ENCODE data around the gene DHX9.
"Not testable (repeated sequence)": the region's sequence is repeated elsewhere in the genome, so short reads cannot be mapped to it uniquely, and the experiment has no call there.

The DHX9 gene

DNA sequence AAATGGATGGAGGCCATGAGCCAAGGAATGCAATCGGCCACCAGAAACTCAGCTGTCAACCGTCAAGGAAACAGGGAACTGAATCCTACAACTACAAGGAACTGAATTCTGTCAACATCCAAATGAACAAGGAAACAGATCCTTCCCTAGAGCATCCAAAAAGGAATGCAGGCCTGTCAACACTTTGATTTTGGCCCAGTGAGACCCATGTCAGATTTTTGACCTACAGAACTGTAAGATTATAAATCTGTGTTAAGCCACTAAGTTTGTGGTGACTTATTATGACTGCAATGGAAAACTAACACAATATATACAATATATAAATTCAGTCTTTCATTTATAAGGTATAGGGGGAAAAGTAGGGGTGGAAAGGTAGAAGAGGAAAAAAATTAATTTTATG, 58.5 kb downstream of the DHX9 start:
- no peak for DNase-seq

DNA sequence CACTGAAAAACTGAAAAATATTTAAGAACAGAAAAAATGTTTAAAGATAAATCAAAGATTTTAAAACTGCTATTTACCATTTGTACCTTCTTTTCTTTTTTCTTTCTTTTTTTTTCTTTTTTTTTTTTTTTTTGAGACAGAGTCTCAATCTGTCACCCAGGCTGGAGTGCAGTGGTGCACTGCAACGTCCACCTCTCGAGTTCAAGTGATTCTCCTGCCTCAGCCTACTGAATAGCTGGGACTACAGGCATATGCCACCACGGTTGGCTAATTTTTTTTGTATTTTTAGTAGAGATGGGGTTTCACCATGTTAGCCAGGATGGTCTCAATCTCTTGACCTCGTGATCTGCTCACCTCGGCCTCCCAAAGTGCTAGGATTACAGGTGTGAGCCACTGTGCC, 62.8 kb downstream of the DHX9 start:
- DNase-seq, result not testable (repeated sequence)

DNA sequence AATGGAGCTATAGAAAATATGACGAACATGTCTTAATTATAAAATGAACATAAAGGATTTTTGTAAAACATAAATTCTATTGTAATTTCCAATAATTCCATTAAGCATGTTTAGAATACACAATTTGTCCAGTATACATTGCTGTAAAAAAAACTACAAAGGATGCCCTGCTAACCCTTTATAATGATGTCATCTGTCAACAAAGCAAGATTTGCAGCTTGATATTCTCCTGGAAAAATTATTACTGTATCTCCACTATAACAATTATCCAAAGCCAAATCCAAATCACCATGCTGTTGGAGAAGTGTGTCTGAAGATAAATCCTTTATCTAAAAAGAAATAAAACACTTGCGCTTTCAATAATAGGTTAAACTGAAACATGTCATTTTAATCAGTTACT, 66.2 kb downstream of the DHX9 start:
- DNase-seq, result no peak

DNA sequence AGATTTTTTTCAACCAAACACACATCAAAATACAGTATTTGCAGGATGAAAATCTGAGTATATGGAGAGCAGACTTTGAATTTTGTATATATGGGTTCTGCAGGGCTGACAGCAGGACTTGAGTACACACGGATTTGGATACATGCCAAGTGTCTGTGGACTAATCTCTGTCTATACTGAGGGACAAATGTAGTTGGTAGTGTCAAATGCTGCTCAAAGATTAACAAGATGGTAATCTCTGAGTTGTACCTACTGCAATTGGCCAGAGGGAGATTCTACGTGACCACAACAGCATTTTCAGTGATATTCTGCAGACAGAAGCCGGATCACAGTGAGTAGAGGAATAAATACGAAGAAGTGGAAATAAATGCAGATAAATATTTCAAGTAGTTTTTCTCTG, 70.4 kb downstream of the DHX9 start:
- no peak for DNase-seq

DNA sequence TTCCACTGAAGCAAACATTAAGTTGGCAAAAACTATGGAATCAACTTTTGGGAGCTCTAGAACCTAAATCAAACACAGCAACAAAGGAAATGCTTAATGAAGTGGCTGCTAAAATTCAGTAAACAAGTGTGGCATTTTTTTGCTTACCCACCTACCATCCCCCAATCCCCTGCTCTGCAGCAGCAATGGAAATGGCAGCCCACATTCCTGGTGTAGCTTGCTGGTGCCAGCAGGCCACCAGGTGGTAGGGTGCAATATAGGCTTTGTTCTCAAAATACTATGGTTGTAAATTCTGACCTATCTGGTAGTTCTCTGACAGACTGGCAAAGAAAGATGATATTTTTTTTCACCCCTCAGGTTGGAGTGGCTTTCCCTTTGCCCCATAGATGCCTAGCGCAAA, 71.0 kb downstream of the DHX9 start:
- DNase-seq, result no peak

DNA sequence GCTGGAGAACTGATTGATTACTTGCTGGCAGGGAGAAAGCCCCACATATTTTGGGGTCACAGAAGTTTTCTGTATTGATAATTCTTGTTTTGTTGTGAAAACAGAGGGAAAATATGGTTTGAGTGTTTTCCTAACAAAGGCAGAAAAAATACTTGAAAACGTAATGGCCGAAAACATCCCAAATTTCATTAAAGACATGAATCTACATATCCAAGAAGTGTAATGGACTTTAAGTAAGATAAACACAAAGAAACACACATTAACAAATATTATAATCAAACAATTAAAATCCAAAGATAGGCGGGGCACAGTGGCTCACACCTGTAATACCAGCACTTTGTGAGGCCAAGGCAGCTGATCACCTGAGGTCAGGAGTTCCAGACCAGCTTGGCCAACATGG, 74.3 kb downstream of the DHX9 start:
- DNase-seq, result no peak

DNA sequence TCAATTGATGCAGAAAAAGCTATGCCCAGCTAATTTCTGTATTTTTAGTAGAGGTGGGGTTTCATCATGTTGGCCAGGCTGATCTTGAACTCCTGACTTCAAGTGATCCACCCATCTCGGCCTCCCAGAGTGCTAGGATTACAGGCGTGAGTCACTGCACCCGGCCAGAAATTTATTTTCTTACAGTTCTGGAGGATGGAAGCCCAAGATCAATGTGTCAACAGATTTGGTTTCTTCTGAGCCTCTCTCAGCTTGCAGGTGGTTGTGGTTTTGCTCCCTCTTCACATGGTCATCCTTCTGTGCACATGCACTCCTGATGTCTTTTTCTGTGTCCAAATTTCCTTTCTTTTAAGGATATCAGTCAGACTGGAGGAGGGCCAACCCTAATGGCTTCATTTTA, 78.2 kb downstream of the DHX9 start:
- DNase-seq, result no peak

DNA sequence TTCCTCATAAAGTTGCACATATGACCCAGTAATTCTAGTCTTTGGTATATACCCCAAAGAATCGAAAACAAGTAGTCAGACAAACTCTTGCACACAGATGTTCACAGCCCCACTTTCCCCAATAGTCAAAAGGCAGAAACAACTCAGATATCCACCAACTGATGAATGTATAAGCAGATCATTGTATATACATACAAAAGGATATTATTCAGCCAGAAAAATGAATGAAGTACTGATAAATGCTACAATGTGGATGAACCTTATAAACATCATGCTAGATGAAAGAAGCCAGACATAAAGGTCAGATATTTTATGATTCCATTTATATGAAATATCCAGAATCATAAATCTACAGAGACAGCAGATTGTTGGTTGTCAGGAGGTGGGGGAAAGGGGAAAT, 86.5 kb downstream of the DHX9 start:
- DNase-seq, result no peak

DNA sequence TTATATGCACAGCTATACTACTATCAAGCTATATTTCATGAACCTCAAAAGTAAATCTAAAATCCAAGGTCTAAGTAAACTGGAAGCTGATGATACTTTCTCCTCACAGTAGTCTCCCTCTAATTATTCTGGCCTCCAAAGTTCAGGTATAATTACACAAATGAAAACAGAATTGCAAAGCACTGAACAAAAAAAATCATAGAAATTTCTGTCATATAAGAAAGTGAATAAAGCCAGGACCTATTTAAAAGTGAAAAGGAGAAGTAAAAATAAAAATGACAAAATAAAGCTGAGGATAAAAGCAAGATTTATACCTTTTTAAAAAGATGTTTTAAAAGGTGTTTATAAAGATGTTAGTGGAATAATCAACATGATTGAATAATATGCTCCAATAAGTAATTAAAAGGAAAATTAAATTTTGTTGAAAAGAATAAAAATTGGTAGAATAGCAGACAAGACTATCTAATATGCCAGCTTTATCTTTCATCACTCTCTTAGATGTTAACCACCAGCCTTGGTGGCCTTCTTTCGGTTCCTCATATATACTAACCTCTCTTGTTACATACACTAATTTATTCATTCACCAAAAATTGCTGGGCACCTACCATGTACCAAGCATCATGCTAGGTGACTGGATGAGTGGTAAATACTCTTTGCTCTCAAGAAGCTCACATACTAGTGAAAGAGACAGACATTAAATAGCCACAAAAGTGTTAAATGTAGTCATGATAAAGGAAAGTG, 88.7 kb downstream of the DHX9 start:
- DNase-seq, result no peak

DNA sequence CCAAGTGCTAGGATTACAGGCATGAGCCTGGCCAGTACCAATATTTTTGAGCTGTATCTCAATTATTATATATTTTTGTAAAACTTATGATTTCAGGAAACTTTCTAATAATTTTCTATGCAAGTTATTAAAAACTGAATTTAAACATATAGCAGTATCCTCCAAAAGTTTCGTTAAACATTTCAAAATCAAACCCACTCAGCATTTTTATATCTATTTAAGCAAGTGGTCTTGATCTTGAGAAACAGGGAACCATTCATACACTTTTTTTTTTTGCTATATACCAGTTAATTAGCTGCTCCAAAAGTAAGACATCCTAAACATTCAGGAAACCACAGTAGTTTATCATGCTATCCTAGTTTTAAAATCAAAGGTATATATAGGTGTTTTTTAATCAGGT, 91.8 kb downstream of the DHX9 start:
- no peak for DNase-seq

DNA sequence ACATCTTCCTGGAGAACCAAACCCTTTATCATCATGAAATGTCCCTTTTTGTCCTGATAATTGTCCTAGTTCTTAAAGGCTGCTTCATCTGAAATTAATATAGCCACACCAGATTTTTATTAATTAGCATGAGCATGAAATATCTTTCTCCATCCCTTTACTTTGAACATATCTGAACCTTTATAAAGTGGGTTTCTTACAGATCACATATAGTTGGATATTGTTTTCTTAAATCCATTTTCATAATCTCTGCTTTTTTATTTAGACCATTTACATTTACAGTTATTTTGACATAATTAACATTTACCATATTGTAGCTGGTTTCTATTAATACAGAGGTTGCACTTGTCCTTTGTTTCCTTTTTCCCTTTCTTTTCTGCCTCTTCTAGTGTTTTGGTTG, 96.6 kb downstream of the DHX9 start:
- no peak for DNase-seq

Measured in AML-193 (cell line).